ENCODE data around the gene CAPN10. TPM values are rescaled to one million over a fixed set of nuclear protein-coding genes. Genes with fewer than 3 reads are reported as not detected.
A peak's percentile ranks its signal among the peaks of the same experiment; 100 is the strongest.

Gene CAPN10
- total and polyA plus RNA-seq, 8 donors: 20.8 to 36.6 (median 28.2) TPM

DNA sequence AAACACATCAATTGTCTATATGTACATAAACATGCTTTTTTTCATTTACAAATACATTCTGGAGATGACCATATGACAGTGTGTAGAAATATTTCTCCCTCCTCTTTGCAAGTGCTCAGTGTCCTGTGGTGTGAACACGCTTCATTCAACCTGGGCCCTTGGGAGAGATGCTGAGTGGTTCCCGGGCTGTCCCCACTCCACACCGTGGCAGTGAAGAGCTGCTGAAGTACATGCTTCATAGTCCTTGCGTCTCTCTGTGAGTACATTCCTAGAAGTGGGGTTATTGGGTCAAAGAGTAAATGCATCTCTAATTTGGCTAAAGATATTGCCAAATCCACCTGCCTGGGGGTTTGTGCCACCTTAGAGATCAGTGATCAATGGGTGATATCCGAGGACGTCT is 32.2 kb downstream of the CAPN10 start:
- no peak overlapping the region for H3K27ac ChIP-seq
- DNase-seq (peak in 2 of 4 donors; percentile 20 to 34), ATAC-seq (peak; percentile 82)
- H3K27me3 ChIP-seq: peaks cover 0 to 19% of the 10 kb centered on the region in 2 donors
- intact Hi-C loops (cut with DNase I): no loop called here
- TF ChIP-seq CTCF (IDR thresholded peaks at IDR 0.05): no peak
- peaks cover 0 to 3% of the 10 kb centered on the region in 2 donors for H3K9me3 ChIP-seq
- H3K4me3 ChIP-seq: no peak overlapping the region
- H3K4me1 ChIP-seq: peaks cover 0 to 42% of the 10 kb centered on the region in 2 donors
- H3K36me3 ChIP-seq: no peaks in the 10 kb centered on the region

- Histone ChIP-seq H3K27ac (no peak overlapping the region), H3K4me1 (peaks cover 0 to 49% of the 10 kb centered on the region in 2 donors), H3K27me3 (peaks cover 0 to 19% of the 10 kb centered on the region in 2 donors), H3K9me3 (peaks cover 0 to 3% of the 10 kb centered on the region in 2 donors), H3K4me3 (no peak overlapping the region), H3K36me3 (no peaks in the 10 kb centered on the region)
- DNase-seq: peak in 2 of 4 donors; percentile 35 to 73
- ATAC-seq: peak; percentile 62
- no peak for TF ChIP-seq CTCF (IDR thresholded peaks at IDR 0.05)
- intact Hi-C loops (cut with DNase I): no loop called here
These were observed 33.1 kb downstream of the CAPN10 start for GRCh38 chr2:240619506-240620148.

DNA sequence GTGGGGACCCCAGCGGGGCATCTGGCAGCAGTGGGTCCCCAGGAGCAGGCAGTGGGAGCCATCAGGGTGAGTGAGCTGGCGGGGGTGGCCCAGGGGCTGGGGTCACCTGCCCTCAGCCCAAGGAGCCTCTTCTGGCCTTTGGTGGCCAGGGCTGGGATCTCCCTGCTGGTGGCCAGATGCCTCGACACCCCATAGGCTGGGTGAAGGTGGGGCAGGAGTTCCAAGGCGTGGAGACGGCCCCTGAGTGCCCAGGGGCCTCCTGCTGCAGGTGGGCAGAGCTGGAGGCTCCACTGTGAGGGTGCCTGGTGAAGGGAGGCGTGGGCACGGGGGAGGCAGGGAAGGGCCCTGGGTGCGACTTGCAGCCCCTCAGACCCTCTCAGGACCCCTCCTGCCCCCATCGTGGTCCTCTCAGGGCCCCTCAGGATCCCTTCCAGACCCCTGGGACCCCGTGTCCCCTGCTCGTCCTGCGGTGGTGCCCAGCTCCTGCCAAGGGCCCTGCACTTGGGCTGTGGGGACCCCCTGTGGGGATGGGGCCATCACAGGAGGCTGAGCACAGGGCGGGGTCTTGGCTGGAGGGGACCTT is 33.7 kb downstream of the CAPN10 start:
- no peak overlapping the region for H3K4me3 ChIP-seq
- H3K27ac ChIP-seq: no peak overlapping the region
- TF ChIP-seq CTCF (IDR thresholded peaks at IDR 0.05): no peak
- peaks cover 0 to 22% of the 10 kb centered on the region in 2 donors for H3K27me3 ChIP-seq
- intact Hi-C loops (cut with DNase I): no loop called here
- H3K36me3 ChIP-seq: no peaks in the 10 kb centered on the region
- peaks cover 0 to 54% of the 10 kb centered on the region in 2 donors for H3K4me1 ChIP-seq
- H3K9me3 ChIP-seq: peaks cover 0 to 3% of the 10 kb centered on the region in 2 donors
- DNase-seq: peak in 2 of 4 donors; percentile 19 to 69
- ATAC-seq: no peak

- ATAC-seq (no peak), DNase-seq (peak in 2 of 4 donors; percentile 31 to 36)
- peaks cover 0 to 56% of the 10 kb centered on the region in 2 donors for H3K4me1 ChIP-seq
- peaks cover 0 to 24% of the 10 kb centered on the region in 2 donors for H3K27me3 ChIP-seq
- H3K36me3 ChIP-seq: no peaks in the 10 kb centered on the region
- H3K27ac ChIP-seq: peak overlapping the region in 1 of 2 donors; percentile 28
- H3K9me3 ChIP-seq: peaks cover 0 to 3% of the 10 kb centered on the region in 2 donors
- intact Hi-C loops (cut with DNase I): no loop called here
- no peak overlapping the region for H3K4me3 ChIP-seq
- no peak for TF ChIP-seq CTCF (IDR thresholded peaks at IDR 0.05)
These were observed 34.3 kb downstream of the CAPN10 start for GRCh38 chr2:240620859-240621258.

- H3K27ac ChIP-seq: no peak overlapping the region
These were observed 35.5 kb downstream of the CAPN10 start for GRCh38 chr2:240622060-240622411.

More at GRCh38 chr2:240622060-240622411, 35.5 kb downstream of the CAPN10 start:
- intact Hi-C loops (cut with DNase I): no loop called here
- no peak for TF ChIP-seq CTCF (IDR thresholded peaks at IDR 0.05)
- ATAC-seq (no peak), DNase-seq (peak in 2 of 4 donors; percentile 24 to 25)
- H3K9me3 ChIP-seq: peaks cover 0 to 3% of the 10 kb centered on the region in 2 donors
- H3K4me1 ChIP-seq: peaks cover 0 to 64% of the 10 kb centered on the region in 2 donors
- no peaks in the 10 kb centered on the region for H3K36me3 ChIP-seq
- no peak overlapping the region for H3K4me3 ChIP-seq
- peaks cover 0 to 24% of the 10 kb centered on the region in 2 donors for H3K27me3 ChIP-seq
